ENCODE results near the gene CDHR3. TPM values are rescaled to one million over a fixed set of nuclear protein-coding genes. Genes with fewer than 3 reads are reported as not detected.

Gene CDHR3
- total and polyA plus RNA-seq, 10 of the 15 experiments (the other 5 are each of a cell fraction or from before 2014, with no cell fraction given) = 0.06 to 0.11 TPM; not detected in 8

- TF ChIP-seq SREBF1 (IDR thresholded peaks at IDR 0.05; ENCODE audit: low read length) = no peak
- TF ChIP-seq TARDBP (IDR thresholded peaks at IDR 0.05; ENCODE audit: borderline replicate concordance) = peak; percentile 62; the same call in 1 of the 2 replicates
- TF ChIP-seq YY1 (IDR thresholded peaks at IDR 0.05; ENCODE audit: low read depth, low read length) = peak; percentile 68
- TF ChIP-seq KAT2A (conservative IDR thresholded peaks at IDR 0.05; ENCODE audit: control insufficient read depth, low read depth, low read length) = no peak
- no peak for TF ChIP-seq PML (IDR thresholded peaks at IDR 0.05; ENCODE audit: low read length)
- peak in 1 of 2 experiments; percentile 73; a peak in 2 of 4 replicates for TF ChIP-seq ETV6 (conservative IDR thresholded peaks at IDR 0.05 in 1 of 2, IDR thresholded peaks at IDR 0.05 in 1 of 2; ENCODE audit: borderline replicate concordance in 1 of 2, low read depth in 1 of 2)
- TF ChIP-seq HDAC6 (IDR thresholded peaks at IDR 0.05; ENCODE audit: unreplicated experiment) = no peak
- no peak for TF ChIP-seq NRF1 (conservative IDR thresholded peaks at IDR 0.05; ENCODE audit: low read depth, low read length)
- 0 out of 2 replicates have a peak, but pooled peaks have one; percentile 22 for TF ChIP-seq ZNF687 (IDR thresholded peaks at IDR 0.05)
- no peak for TF ChIP-seq MAX (IDR thresholded peaks at IDR 0.05; ENCODE audit: low read depth, low read length)
- TF ChIP-seq MTA2 (IDR thresholded peaks at IDR 0.05; ENCODE audit: low read depth) = peak; percentile 80
- peak; percentile 92 for TF ChIP-seq TCF3 (IDR thresholded peaks at IDR 0.05; ENCODE audit: borderline replicate concordance, insufficient read depth, low read depth, low read length)
- TF ChIP-seq CREB1 (IDR thresholded peaks at IDR 0.05; ENCODE audit: low read depth) = no peak; the same call in 1 of the 2 replicates
- TF ChIP-seq, protein P1, sequence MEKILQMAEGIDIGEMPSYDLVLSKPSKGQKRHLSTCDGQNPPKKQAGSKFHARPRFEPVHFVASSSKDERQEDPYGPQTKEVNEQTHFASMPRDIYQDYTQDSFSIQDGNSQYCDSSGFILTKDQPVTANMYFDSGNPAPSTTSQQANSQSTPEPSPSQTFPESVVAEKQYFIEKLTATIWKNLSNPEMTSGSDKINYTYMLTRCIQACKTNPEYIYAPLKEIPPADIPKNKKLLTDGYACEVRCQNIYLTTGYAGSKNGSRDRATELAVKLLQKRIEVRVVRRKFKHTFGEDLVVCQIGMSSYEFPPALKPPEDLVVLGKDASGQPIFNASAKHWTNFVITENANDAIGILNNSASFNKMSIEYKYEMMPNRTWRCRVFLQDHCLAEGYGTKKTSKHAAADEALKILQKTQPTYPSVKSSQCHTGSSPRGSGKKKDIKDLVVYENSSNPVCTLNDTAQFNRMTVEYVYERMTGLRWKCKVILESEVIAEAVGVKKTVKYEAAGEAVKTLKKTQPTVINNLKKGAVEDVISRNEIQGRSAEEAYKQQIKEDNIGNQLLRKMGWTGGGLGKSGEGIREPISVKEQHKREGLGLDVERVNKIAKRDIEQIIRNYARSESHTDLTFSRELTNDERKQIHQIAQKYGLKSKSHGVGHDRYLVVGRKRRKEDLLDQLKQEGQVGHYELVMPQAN (conservative IDR thresholded peaks at IDR 0.05) = no peak
- 0 out of 2 replicates have a peak, but pooled peaks have one; percentile 25 for TF ChIP-seq KDM1A (IDR thresholded peaks at IDR 0.05; ENCODE audit: borderline replicate concordance)
- TF ChIP-seq MEF2A (IDR thresholded peaks at IDR 0.05; ENCODE audit: insufficient read depth, low read depth, low read length) = 0 out of 2 replicates have a peak, but pooled peaks have one; percentile 11
- TF ChIP-seq CHD1 (IDR thresholded peaks at IDR 0.05; ENCODE audit: low read depth, low read length) = no peak
- peak; percentile 38 for TF ChIP-seq SP1 (IDR thresholded peaks at IDR 0.05; ENCODE audit: low read depth, low read length)
- TF ChIP-seq JUNB (IDR thresholded peaks at IDR 0.05) = peak; percentile 51
- TF ChIP-seq LARP7 (IDR thresholded peaks at IDR 0.05) = no peak
- TF ChIP-seq, protein P2, sequence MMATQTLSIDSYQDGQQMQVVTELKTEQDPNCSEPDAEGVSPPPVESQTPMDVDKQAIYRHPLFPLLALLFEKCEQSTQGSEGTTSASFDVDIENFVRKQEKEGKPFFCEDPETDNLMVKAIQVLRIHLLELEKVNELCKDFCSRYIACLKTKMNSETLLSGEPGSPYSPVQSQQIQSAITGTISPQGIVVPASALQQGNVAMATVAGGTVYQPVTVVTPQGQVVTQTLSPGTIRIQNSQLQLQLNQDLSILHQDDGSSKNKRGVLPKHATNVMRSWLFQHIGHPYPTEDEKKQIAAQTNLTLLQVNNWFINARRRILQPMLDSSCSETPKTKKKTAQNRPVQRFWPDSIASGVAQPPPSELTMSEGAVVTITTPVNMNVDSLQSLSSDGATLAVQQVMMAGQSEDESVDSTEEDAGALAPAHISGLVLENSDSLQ (IDR thresholded peaks at IDR 0.05) = peak; percentile 55; the same call in 1 of the 2 replicates
- no peak for TF ChIP-seq YBX1 (IDR thresholded peaks at IDR 0.05)
- no peak for TF ChIP-seq SRF (IDR thresholded peaks at IDR 0.05; ENCODE audit: low read depth in 2 of 2, low read length in 2 of 2)
These were observed 95.2 kb downstream of the CDHR3 start (continued) for GRCh38 chr7:106057962-106058927.

Measured in GM12878 (cell line).